ENCODE data around the gene OGA.
"Not testable (repeated sequence)": the region's sequence is repeated elsewhere in the genome, so short reads cannot be mapped to it uniquely, and the experiment has no call there.

OGA gene

DNA sequence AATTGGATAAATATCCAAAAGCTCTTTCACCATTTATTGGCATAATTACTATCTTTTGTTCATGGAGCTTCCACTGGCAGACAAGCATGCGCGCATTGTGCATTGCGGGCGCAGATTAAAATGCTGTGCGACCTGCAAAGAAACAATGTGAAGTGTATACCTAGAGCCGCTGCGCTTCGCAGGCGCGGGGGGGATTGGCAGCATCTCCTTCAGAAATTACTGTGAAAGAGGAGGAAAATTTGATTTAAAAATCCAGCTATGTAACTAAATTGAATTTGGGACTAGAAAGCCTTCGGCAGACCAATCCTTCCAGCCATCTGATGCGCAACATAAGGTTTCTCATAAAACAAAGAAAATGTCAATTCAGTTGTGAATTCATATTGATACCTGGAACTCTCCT is 24.7 kb downstream of the OGA start:
- no peak for DNase-seq

DNA sequence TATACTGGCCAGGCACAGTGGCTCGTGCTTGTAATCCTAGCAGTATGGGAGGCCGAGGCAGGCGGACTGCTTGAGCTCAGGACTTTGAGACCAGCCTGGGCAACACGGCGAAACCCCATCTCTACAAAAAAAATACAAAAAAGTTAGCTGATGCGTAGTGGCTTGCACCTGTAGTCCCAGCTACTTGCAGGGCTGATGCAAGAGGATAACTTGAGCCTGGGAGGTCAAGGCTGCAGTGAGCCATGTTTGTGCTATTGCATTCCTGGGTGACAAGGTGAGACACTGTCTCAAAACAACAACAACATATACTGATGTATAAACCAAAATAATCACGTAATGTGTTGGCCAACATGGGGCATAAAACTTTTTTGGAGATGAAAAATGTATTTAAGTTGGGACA is 28.6 kb downstream of the OGA start:
- no peak for DNase-seq

- not testable (repeated sequence) for DNase-seq
Observed at GRCh38 chr10:101789231-101789630, 29.0 kb downstream of the OGA start.

GRCh38 chr10:101785801-101786200 is 32.4 kb downstream of the OGA start:
- no peak for DNase-seq

GRCh38 chr10:101784558-101784957 is 33.7 kb downstream of the OGA start:
- DNase-seq: no peak

DNA sequence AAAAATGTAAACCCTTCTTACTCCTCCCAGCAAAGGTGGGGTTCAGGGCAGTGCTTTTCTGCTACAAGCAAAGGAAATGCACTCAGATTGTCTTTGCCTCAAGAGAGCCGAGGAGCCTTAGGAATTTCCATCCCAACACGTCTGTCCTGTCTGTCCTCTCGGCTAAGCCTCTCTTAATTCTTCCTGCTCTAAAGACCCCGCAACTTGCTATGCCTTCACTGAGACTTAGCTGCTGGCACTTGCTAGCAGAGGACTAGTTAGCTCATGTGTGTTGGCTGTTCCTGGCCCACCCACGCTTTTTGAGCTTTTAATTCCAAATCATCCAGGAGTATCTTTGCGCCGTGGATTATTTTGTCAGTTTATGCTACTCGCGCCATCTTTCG is 34.5 kb downstream of the OGA start:
- DNase-seq: no peak

DNA sequence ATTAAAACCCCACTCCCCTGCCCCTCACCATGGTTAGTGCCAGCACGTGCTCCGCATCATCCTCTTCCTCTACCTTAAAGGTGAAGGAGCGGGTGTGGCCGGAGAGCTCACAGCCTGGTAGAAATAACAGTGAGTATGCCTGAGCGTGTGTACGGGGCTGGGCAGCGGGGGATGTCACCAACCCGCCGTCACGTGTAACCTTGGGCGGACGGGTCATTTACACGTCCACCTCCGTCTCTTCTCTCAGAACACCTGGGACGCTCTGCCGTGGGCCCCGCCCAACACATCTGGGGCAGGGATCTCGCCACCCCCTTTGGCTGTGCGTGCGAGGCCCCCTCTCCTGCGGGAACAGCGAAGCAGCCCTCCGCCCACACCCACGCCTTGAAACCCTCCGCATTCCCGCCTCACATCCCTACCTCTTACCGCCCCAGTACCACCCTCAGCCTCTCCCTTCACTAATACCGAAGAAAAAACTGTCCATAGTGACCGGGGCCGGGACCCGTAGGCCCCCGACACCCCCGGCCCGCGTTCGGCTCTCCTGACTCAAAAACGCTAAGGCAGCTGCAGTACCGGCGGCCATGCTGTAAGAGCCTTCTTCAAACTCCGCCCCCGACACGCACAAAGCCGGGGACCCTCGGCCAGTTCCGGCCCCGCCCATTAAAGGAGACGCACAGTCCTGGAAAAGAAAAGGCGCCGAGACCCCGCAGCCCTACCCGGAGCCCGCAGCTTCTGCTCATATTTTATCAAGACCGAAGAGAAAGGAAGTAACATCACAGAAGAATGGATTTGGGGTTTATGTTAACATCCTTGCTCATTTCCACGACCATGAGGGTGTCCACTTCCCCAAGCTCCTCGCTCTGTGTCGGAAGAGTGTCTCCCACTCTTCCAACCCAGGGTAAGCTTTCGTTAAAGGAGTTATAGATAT is 35.2 kb downstream of the OGA start, which contains the start of gene NPM3:
TSS of gene NPM3 (minus strand) at position 636 of the 925 bp plus-strand sequence. CDS start at position 580, 56 bp downstream.
- DNase-seq: peak; percentile 45 to 59

- DNase-seq: no peak
Observed at GRCh38 chr10:101781984-101782810, 36.0 kb downstream of the OGA start.

- DNase-seq: no peak
Observed at GRCh38 chr10:101781655-101781983, 36.6 kb downstream of the OGA start.

- peak; percentile 40 to 42 for DNase-seq
Observed at GRCh38 chr10:101780818-101781654, 37.2 kb downstream of the OGA start.

DNA sequence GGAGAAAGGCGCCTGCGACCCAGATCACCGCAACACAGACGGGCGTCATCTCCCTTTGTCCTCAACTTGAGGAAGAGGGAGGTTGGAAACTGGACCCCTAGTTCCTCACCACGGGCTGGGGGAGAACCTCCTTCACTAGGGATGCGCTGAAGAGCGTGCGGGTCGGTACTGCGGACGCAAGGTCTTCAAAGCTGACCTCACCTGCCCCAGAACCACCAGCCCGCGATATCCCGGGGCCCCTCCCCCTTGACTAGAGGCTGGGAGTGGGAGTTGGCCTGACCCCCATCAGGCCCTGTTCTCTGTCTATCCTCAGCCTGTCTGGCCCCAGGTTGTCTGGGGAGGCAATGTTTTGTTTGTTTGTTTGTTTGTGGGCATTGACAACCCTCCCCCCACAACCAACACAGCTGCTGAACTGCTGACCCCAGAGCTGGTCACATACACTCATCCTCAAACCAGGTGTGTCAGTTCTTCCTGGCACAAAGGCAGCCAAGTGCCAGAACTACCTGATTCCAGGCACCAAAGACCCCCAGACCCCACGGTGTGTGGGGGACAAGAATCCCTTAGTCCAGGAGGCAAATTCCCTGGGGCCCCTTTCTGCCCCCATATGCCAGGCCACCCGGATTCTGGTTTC is 37.9 kb downstream of the OGA start:
- no peak for DNase-seq

- peak; percentile 6 to 57 for DNase-seq
Observed at GRCh38 chr10:101779544-101780186, 38.6 kb downstream of the OGA start.

DNA sequence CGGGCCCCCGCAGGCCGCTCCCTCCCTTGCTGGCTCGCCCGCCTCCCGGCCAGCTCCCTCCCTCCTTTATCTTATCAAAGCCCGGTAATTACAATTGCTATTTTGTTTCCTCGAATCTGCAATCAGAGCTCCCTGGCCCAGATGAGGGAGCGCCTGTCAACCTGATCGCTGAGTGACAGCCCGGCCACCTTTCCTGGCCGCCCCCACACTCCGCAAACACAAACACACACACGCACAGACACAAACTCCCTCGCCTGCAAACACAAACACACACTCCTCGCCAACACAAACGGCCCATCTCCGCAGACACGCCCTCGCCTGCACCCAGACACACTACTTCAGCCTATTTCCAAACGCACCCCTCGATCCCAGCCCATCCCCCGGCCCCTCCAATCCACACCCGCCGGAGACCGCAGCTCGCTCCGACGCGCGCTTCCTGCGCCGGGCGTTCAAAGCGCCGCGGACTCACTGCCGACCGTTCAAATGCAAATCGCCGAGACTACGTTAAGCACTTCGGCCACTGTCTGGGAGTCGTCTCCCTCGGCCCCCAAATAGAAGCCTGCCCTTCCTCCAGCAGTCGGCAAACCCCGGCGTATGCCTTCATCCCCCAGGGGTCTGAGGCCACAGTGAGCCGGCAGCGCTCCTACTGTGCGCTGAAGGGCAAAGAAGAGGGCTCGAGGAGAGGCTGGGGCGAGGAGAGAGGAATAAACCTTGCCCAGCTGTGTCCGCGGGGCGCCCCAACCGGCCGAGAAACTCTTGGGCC is 39.3 kb downstream of the OGA start:
- no peak for DNase-seq

GRCh38 chr10:101778151-101778780 is 40.0 kb downstream of the OGA start:
- DNase-seq: no peak

- no peak for DNase-seq
Observed at GRCh38 chr10:101777619-101778145, 40.6 kb downstream of the OGA start.

- DNase-seq: no peak
Observed at GRCh38 chr10:101776161-101776817, 42.0 kb downstream of the OGA start.

GRCh38 chr10:101775273-101776160 is 42.7 kb downstream of the OGA start, which contains the start of gene FGF8:
FGF8 (minus strand) TSS chr10:101776114; CDS start chr10:101775900, 214 bp downstream.
- no peak for DNase-seq

GRCh38 chr10:101774589-101775272 is 43.5 kb downstream of the OGA start:
- DNase-seq: no peak

Data from hippocampal formation (tissue), 2 donors.